Activated B cell treated with CpG ODN at 0.5 μM for 24 hours (primary cell): ENCODE measurements around the gene ZNF277. TPM values are rescaled to one million over a fixed set of nuclear protein-coding genes. Genes with fewer than 3 reads are reported as not detected.

Experiments used
- ATAC-seq: fragments of 200-7000 bp; cut with Tn5 transposase; one replicate; pipeline ENCODE4 v1.10.0; 2021; ENCODE audit warnings: low read depth, mild to moderate bottlenecking, moderate library complexity
- CTCF ChIA-PET: fragments of 350-600 bp; sonication (Branson Sonifier 250); formaldehyde crosslinking; loops from one replicate; lab custom pipeline; 2021; ENCODE audit warnings: antibody characterized with exemption; lab: Charles Lee
- POLR2A ChIA-PET: fragments of 350-600 bp; sonication (Branson Sonifier 250); formaldehyde crosslinking; loops from one replicate; lab custom pipeline; 2021; ENCODE audit warnings: antibody characterized with exemption; lab: Charles Lee
- DNase-seq: peaks from one replicate; pipeline ENCODE4 v3.0.0; 2022
- H3K27ac Mint-ChIP-seq: one replicate; pipeline ENCODE4 v1.8.0; 2020; ENCODE audit warnings: mixed read lengths
- H3K27me3 Mint-ChIP-seq: one replicate; pipeline ENCODE4 v1.8.0; 2021; ENCODE audit warnings: mixed read lengths
- H3K36me3 Mint-ChIP-seq: one replicate; pipeline ENCODE4 v1.8.0; 2021; ENCODE audit warnings: low read depth, mixed read lengths
- H3K4me1 Mint-ChIP-seq: one replicate; pipeline ENCODE4 v1.8.0; 2021; ENCODE audit warnings: mixed read lengths
- H3K4me3 Mint-ChIP-seq: one replicate; pipeline ENCODE4 v1.8.0; 2020; ENCODE audit warnings: mild to moderate bottlenecking, mixed read lengths
- H3K9me3 Mint-ChIP-seq: one replicate; pipeline ENCODE4 v1.8.0; 2020; ENCODE audit warnings: mixed read lengths
- CTCF ChIP-seq: fragments of 200-600 bp; IDR thresholded peaks from one replicate; pipeline ENCODE4 v1.8.0; 2022; ENCODE audit warnings: antibody characterized with exemption, mild to moderate bottlenecking
- intact Hi-C: fragments of 100-400 bp; cut with micrococcal nuclease; formaldehyde crosslinking; loops from one replicate; pipeline ENCODE4 v1.15.1; 2024
- total RNA-seq: library from RNA; stranded (reverse); gene quantifications from 2 replicates; pipeline ENCODE4 v1.2.3, GENCODE V29; 2022

ZNF277 gene
- total RNA-seq, 1 donor from 2014 or later, result 12.6 TPM

- no peak for DNase-seq
- H3K9me3 Mint-ChIP-seq, result no peaks in the 10 kb centered on the region
- H3K36me3 Mint-ChIP-seq, result no peaks in the 10 kb centered on the region
- no peak for TF ChIP-seq CTCF
- no peaks in the 10 kb centered on the region for H3K27me3 Mint-ChIP-seq
- H3K27ac Mint-ChIP-seq, result no peak overlapping the region
- ATAC-seq, result no peak
- intact Hi-C loops, result no loop called here
- no peaks in the 10 kb centered on the region for H3K4me1 Mint-ChIP-seq
- POLR2A ChIA-PET, result no interaction called here
- CTCF ChIA-PET, result interaction anchor here (0.6 kb wide), 1 partner anchor 637 kb away, joined by 3 read pairs; no protein-coding TSS in a partner anchor
- H3K4me3 Mint-ChIP-seq, result no peak overlapping the region
Observed at GRCh38 chr7:112366886-112367285, 160.4 kb downstream of the ZNF277 start.

GRCh38 chr7:112370436-112370835, 163.9 kb downstream of the ZNF277 start:
- TF ChIP-seq CTCF, result no peak
- intact Hi-C loops, result no loop called here
- H3K9me3 Mint-ChIP-seq, result no peaks in the 10 kb centered on the region
- ChIA-PET CTCF (no interaction called here), POLR2A (no interaction called here)
- H3K27me3 Mint-ChIP-seq, result no peaks in the 10 kb centered on the region
- no peak overlapping the region for H3K4me3 Mint-ChIP-seq
- DNase-seq, result no peak
- H3K4me1 Mint-ChIP-seq, result no peaks in the 10 kb centered on the region
- H3K36me3 Mint-ChIP-seq, result no peaks in the 10 kb centered on the region
- no peak for ATAC-seq
- H3K27ac Mint-ChIP-seq, result no peak overlapping the region

- Mint-ChIP-seq H3K27ac (no peak overlapping the region), H3K9me3 (no peaks in the 10 kb centered on the region), H3K4me3 (no peak overlapping the region), H3K27me3 (peaks cover 1% of the 10 kb centered on the region), H3K4me1 (no peaks in the 10 kb centered on the region), H3K36me3 (no peaks in the 10 kb centered on the region)
- no peak for TF ChIP-seq CTCF
- ATAC-seq (no peak), DNase-seq (no peak)
- ChIA-PET POLR2A (no interaction called here), CTCF (no interaction called here)
- intact Hi-C loops, result no loop called here
Observed at GRCh38 chr7:112371701-112372100, 165.2 kb downstream of the ZNF277 start.

GRCh38 chr7:112372101-112372500, 165.6 kb downstream of the ZNF277 start:
- H3K27ac Mint-ChIP-seq, result no peak overlapping the region
- no peak for DNase-seq
- no peaks in the 10 kb centered on the region for H3K4me1 Mint-ChIP-seq
- peaks cover 1% of the 10 kb centered on the region for H3K27me3 Mint-ChIP-seq
- intact Hi-C loops, result no loop called here
- H3K9me3 Mint-ChIP-seq, result no peaks in the 10 kb centered on the region
- ChIA-PET CTCF (no interaction called here), POLR2A (no interaction called here)
- TF ChIP-seq CTCF, result no peak
- no peak for ATAC-seq
- no peak overlapping the region for H3K4me3 Mint-ChIP-seq
- H3K36me3 Mint-ChIP-seq, result no peaks in the 10 kb centered on the region

- intact Hi-C loops, result no loop called here
- no peaks in the 10 kb centered on the region for H3K9me3 Mint-ChIP-seq
Observed at GRCh38 chr7:112377593-112377992, 171.1 kb downstream of the ZNF277 start.

More at GRCh38 chr7:112377593-112377992, 171.1 kb downstream of the ZNF277 start:
- DNase-seq (no peak), ATAC-seq (no peak)
- no peak for TF ChIP-seq CTCF
- Mint-ChIP-seq H3K4me1 (no peaks in the 10 kb centered on the region), H3K36me3 (no peaks in the 10 kb centered on the region), H3K4me3 (no peak overlapping the region), H3K27me3 (peaks cover 1% of the 10 kb centered on the region), H3K27ac (no peak overlapping the region)
- POLR2A ChIA-PET, result no interaction called here
- CTCF ChIA-PET, result no interaction called here
